Lower lobe of right lung (tissue), 2 donors: ENCODE measurements around the gene OXCT1. TPM values are rescaled to one million over a fixed set of nuclear protein-coding genes. Genes with fewer than 3 reads are reported as not detected.

Experiments
- ATAC-seq, 2 donors: fragments of 200-7000 bp; cut with Tn5 transposase; one replicate each; pipeline ENCODE4 v1.9.1; 2020 to 2022; ENCODE audit warnings: mild to moderate bottlenecking in 2 of 2, moderate library complexity in 2 of 2
- DNase-seq: peaks from one replicate; pipeline ENCODE4 v3.0.0-alpha.2; 2020
- H3K27ac ChIP-seq: fragments of 200-600 bp; one replicate; pipeline ENCODE4 v1.8.0; 2022
- H3K27me3 ChIP-seq: fragments of 200-600 bp; one replicate; pipeline ENCODE4 v1.8.0; 2022; ENCODE audit warnings: low read depth
- H3K36me3 ChIP-seq: fragments of 200-600 bp; one replicate; pipeline ENCODE4 v1.8.0; 2022; ENCODE audit warnings: mild to moderate bottlenecking
- H3K4me1 ChIP-seq: fragments of 200-600 bp; one replicate; pipeline ENCODE4 v1.8.0; 2022
- H3K4me3 ChIP-seq: fragments of 200-600 bp; one replicate; pipeline ENCODE4 v1.8.0; 2022; ENCODE audit warnings: mild to moderate bottlenecking
- H3K9me3 ChIP-seq: fragments of 200-600 bp; one replicate; pipeline ENCODE4 v1.8.0; 2022
- intact Hi-C: fragments of 100-400 bp; cut with DNase I; formaldehyde crosslinking; loops from one replicate; pipeline ENCODE4 v1.11.0; 2022
- total RNA-seq: library from RNA; stranded (reverse); fragmentation: NEBNext Ultra II Directional; extraction: Animal tissue kit (Norgen Biotek cat#: 25700); gene quantifications from one replicate; pipeline ENCODE4 v1.2.1, GENCODE V29; 2021
- TF ChIP-seq, protein P1 (sequence below): fragments of 200-600 bp; IDR thresholded peaks from one replicate; pipeline ENCODE4 v1.8.0; 2022; ENCODE audit warnings: antibody characterized with exemption, mild to moderate bottlenecking
- donor health status: DM: no; HTN: yes; CAD: no; lungs with severe emphysema.

OXCT1 gene
- total RNA-seq, 1 donor from 2014 or later: 10.2 TPM

- ATAC-seq: no peak
These were observed 83.0 kb downstream of the OXCT1 start for GRCh38 chr5:41787265-41787664.

GRCh38 chr5:41785061-41785460, 85.2 kb downstream of the OXCT1 start:
- no peak for ATAC-seq
- no peak overlapping the region for H3K4me3 ChIP-seq
- H3K27me3 ChIP-seq: no peaks in the 10 kb centered on the region
- no peaks in the 10 kb centered on the region for H3K36me3 ChIP-seq
- no peaks in the 10 kb centered on the region for H3K4me1 ChIP-seq
- intact Hi-C loops: no loop called here
- H3K27ac ChIP-seq: no peak overlapping the region
- no peak for DNase-seq
- H3K9me3 ChIP-seq: no peaks in the 10 kb centered on the region
- TF ChIP-seq, protein P1, sequence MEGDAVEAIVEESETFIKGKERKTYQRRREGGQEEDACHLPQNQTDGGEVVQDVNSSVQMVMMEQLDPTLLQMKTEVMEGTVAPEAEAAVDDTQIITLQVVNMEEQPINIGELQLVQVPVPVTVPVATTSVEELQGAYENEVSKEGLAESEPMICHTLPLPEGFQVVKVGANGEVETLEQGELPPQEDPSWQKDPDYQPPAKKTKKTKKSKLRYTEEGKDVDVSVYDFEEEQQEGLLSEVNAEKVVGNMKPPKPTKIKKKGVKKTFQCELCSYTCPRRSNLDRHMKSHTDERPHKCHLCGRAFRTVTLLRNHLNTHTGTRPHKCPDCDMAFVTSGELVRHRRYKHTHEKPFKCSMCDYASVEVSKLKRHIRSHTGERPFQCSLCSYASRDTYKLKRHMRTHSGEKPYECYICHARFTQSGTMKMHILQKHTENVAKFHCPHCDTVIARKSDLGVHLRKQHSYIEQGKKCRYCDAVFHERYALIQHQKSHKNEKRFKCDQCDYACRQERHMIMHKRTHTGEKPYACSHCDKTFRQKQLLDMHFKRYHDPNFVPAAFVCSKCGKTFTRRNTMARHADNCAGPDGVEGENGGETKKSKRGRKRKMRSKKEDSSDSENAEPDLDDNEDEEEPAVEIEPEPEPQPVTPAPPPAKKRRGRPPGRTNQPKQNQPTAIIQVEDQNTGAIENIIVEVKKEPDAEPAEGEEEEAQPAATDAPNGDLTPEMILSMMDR: no peak

More at GRCh38 chr5:41787265-41787664, 83.0 kb downstream of the OXCT1 start:
- Histone ChIP-seq H3K4me1 (no peaks in the 10 kb centered on the region), H3K27ac (no peak overlapping the region), H3K36me3 (no peaks in the 10 kb centered on the region), H3K4me3 (no peak overlapping the region), H3K27me3 (no peaks in the 10 kb centered on the region), H3K9me3 (no peaks in the 10 kb centered on the region)
- intact Hi-C loops: no loop called here
- TF ChIP-seq, protein P1: no peak
- no peak for DNase-seq

DNA sequence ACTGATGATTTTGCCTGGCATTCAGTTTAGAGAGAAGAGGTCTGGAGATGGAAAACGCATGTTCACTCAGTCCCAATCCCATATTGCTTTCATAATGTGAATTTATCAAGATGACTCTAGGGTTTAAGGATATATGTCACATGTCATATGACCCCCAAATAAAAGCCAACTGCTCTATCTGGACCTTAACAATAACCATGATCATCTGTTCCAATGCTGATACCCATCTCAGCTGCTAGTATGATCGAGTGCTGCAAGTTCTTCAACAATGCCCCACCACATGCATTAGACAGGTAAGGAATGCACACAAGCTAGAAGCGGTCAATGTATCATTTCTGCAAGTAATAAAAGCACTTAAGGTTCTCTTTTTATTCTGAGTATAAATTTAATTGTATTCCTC, 91.8 kb downstream of the OXCT1 start:
- no peak overlapping the region for H3K4me3 ChIP-seq
- DNase-seq (no peak), ATAC-seq (no peak)
- no peaks in the 10 kb centered on the region for H3K36me3 ChIP-seq
- H3K9me3 ChIP-seq: no peaks in the 10 kb centered on the region
- H3K27me3 ChIP-seq: no peaks in the 10 kb centered on the region
- H3K27ac ChIP-seq: no peak overlapping the region
- no peaks in the 10 kb centered on the region for H3K4me1 ChIP-seq
- TF ChIP-seq, protein P1: no peak
- intact Hi-C loops: no loop called here

DNA sequence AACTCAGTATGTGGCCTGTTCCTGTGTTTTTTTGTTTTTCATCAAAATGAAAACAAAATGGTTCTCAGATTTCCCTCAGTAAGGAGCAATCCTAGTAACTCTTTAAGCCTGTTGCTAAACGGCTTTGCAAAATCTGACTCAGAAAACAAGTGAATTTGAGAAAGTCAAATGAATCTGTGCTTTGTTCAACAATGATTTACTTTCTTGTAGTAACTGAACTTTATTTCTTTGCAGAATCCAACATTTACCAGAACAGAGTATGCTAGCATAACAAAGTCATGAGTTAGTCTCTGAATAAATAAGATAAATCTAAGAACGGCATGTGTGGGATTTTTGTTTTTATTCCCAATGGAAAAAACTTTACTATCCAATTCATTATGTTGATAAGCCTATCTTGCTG, 93.8 kb downstream of the OXCT1 start:
- Histone ChIP-seq H3K36me3 (no peaks in the 10 kb centered on the region), H3K27me3 (no peaks in the 10 kb centered on the region), H3K27ac (no peak overlapping the region), H3K4me1 (no peaks in the 10 kb centered on the region), H3K4me3 (no peak overlapping the region), H3K9me3 (no peaks in the 10 kb centered on the region)
- DNase-seq (no peak), ATAC-seq (no peak)
- TF ChIP-seq, protein P1: no peak
- intact Hi-C loops: no loop called here

- H3K4me1 ChIP-seq: no peaks in the 10 kb centered on the region
- intact Hi-C loops: no loop called here
- H3K36me3 ChIP-seq: no peaks in the 10 kb centered on the region
- DNase-seq (no peak), ATAC-seq (no peak)
- no peak overlapping the region for H3K4me3 ChIP-seq
- TF ChIP-seq, protein P1: no peak
- H3K9me3 ChIP-seq: no peaks in the 10 kb centered on the region
- no peak overlapping the region for H3K27ac ChIP-seq
- H3K27me3 ChIP-seq: no peaks in the 10 kb centered on the region
These were observed 96.4 kb downstream of the OXCT1 start for GRCh38 chr5:41773799-41774198.
